GM18517 (cell line): ENCODE data around the gene PRSS50.

ENCODE experiments used
- ATAC-seq: cut with Tn5 transposase; IDR thresholded peaks from one replicate; pipeline ENCODE4 v1.9.1; 2021; ENCODE audit warnings: mild to moderate bottlenecking, moderate library complexity; ENCODE audit not compliant: unreplicated experiment

Gene PRSS50

GRCh38 chr3:46671541-46672348 lies 45.9 kb downstream of the PRSS50 start:
- no peak for ATAC-seq

- no peak for ATAC-seq
Observed at GRCh38 chr3:46670891-46671427, 46.7 kb downstream of the PRSS50 start.

GRCh38 chr3:46670000-46670890 lies 47.4 kb downstream of the PRSS50 start:
- no peak for ATAC-seq

GRCh38 chr3:46669191-46669999 lies 48.3 kb downstream of the PRSS50 start:
- ATAC-seq = no peak

- ATAC-seq = no peak
Observed at GRCh38 chr3:46668591-46668990, 49.1 kb downstream of the PRSS50 start.

- no peak for ATAC-seq
Observed at GRCh38 chr3:46668116-46668515, 49.6 kb downstream of the PRSS50 start.

- ATAC-seq = no peak
Observed at GRCh38 chr3:46667657-46668056, 50.0 kb downstream of the PRSS50 start.

- no peak for ATAC-seq
Observed at GRCh38 chr3:46667061-46667621, 50.5 kb downstream of the PRSS50 start.

- no peak for ATAC-seq
Observed at GRCh38 chr3:46666453-46666845, 51.2 kb downstream of the PRSS50 start.

- no peak for ATAC-seq
Observed at GRCh38 chr3:46665763-46666452, 51.8 kb downstream of the PRSS50 start.

GRCh38 chr3:46664971-46665762 lies 52.5 kb downstream of the PRSS50 start:
- no peak for ATAC-seq

GRCh38 chr3:46664188-46664970 lies 53.3 kb downstream of the PRSS50 start:
- no peak for ATAC-seq

- no peak for ATAC-seq
Observed at GRCh38 chr3:46663591-46664135, 54.0 kb downstream of the PRSS50 start.

GRCh38 chr3:46662771-46663551 lies 54.7 kb downstream of the PRSS50 start:
- no peak for ATAC-seq
